K562 (cell line): Measurements from ENCODE around the gene MPZL1. TPM values are rescaled to one million over a fixed set of nuclear protein-coding genes. Genes with fewer than 3 reads are reported as not detected.

ENCODE experiments used
- BACH1 ChIP-seq: fragments of 200-800 bp; sonication (Bioruptor generic); IDR thresholded peaks from 2 replicates; pipeline ENCODE4 v1.6.1; 2016; ENCODE audit warnings: missing genetic modification characterization, missing compliant biosample characterization
- CTCF ChIP-seq, 3 experiments: IDR thresholded peaks in 2 of 3; conservative IDR thresholded peaks in 1 of 3; 2 replicates each; pipeline ENCODE4 v1.5.1; 2011 to 2012; ENCODE audit warnings: low read length in 3 of 3, mild to moderate bottlenecking in 3 of 3, control low read depth in 2 of 3, improper control_type of control experiment in 1 of 3, inconsistent platforms in 1 of 3, low read depth in 1 of 3, mixed read lengths in 1 of 3, moderate library complexity in 1 of 3; ENCODE audit not compliant: insufficient read depth in 2 of 3
- CTCFL ChIP-seq: IDR thresholded peaks from 2 replicates; pipeline ENCODE4 v1.6.1; 2011; ENCODE audit warnings: borderline replicate concordance, low read depth, mild to moderate bottlenecking, moderate library complexity, low read length; ENCODE audit not compliant: insufficient read depth, poor library complexity, severe bottlenecking
- DPF2 ChIP-seq: fragments of 450-650 bp; IDR thresholded peaks from 2 replicates; pipeline ENCODE4 v1.6.1; 2016
- E2F8 ChIP-seq: fragments of 450-650 bp; IDR thresholded peaks from 2 replicates; pipeline ENCODE4 v1.7.1; 2018; ENCODE audit warnings: mild to moderate bottlenecking, low read depth; ENCODE audit not compliant: partially characterized antibody
- ESRRB ChIP-seq: fragments of 250-450 bp; sonication (Bioruptor Pico); IDR thresholded peaks from 2 replicates; pipeline ENCODE4 v1.5.0; 2020; ENCODE audit warnings: mild to moderate bottlenecking, moderate library complexity, borderline replicate concordance
- HNRNPUL1 ChIP-seq: fragments of 200-400 bp; formaldehyde crosslinking; IDR thresholded peaks from 2 replicates; pipeline ENCODE4 v1.6.1; 2017; ENCODE audit warnings: low read length
- HSF4 ChIP-seq: fragments of 250-450 bp; sonication (Bioruptor Pico); IDR thresholded peaks from 2 replicates; pipeline ENCODE4 v2.1.2; 2022; ENCODE audit warnings: mild to moderate bottlenecking, moderate library complexity, borderline replicate concordance
- KLF1 ChIP-seq: fragments of 450-650 bp; IDR thresholded peaks from 2 replicates; pipeline ENCODE4 v1.6.1; 2016; ENCODE audit warnings: missing genetic modification characterization, missing compliant biosample characterization
- L3MBTL2 ChIP-seq: fragments of 450-650 bp; IDR thresholded peaks from 2 replicates; pipeline ENCODE4 v1.6.1; 2016; ENCODE audit warnings: mild to moderate bottlenecking, moderate library complexity
- LARP7 ChIP-seq: fragments of 450-650 bp; IDR thresholded peaks from 2 replicates; pipeline ENCODE4 v1.6.1; 2016
- MCM5 ChIP-seq: fragments of 450-650 bp; IDR thresholded peaks from 2 replicates; pipeline ENCODE4 v1.6.1; 2016; ENCODE audit warnings: low read depth
- RBBP5 ChIP-seq: fragments of 200-600 bp; sonication (generic); IDR thresholded peaks from 2 replicates; pipeline ENCODE4 v1.6.1; 2012; ENCODE audit warnings: borderline replicate concordance, mild to moderate bottlenecking, low read length, control low read depth, inconsistent platforms; ENCODE audit not compliant: insufficient read depth, poor library complexity, severe bottlenecking
- SAFB2 ChIP-seq: fragments of 200-400 bp; formaldehyde crosslinking; IDR thresholded peaks from 2 replicates; pipeline ENCODE4 v1.6.1; 2018; ENCODE audit warnings: borderline replicate concordance, low read length, low read depth, moderate library complexity; ENCODE audit not compliant: severe bottlenecking
- USF2 ChIP-seq: sonication (generic); formaldehyde crosslinking; IDR thresholded peaks from 2 replicates; pipeline ENCODE4 v1.5.0; 2020; ENCODE audit warnings: missing genetic modification reagents
- ZBTB1 ChIP-seq: sonication (generic); formaldehyde crosslinking; IDR thresholded peaks from 2 replicates; pipeline ENCODE4 v1.8.1; 2023; ENCODE audit warnings: missing genetic modification reagents, low read depth, mild to moderate bottlenecking, borderline replicate concordance
- ZBTB17 ChIP-seq: fragments of 450-650 bp; formaldehyde crosslinking; IDR thresholded peaks from 2 replicates; pipeline ENCODE4 v1.4.0; 2020; ENCODE audit warnings: mild to moderate bottlenecking
- ZBTB26 ChIP-seq: fragments of 450-650 bp; formaldehyde crosslinking; IDR thresholded peaks from 2 replicates; pipeline ENCODE4 v1.4.0; 2022; ENCODE audit warnings: missing genetic modification characterization
- ZNF511 ChIP-seq: sonication (generic); formaldehyde crosslinking; IDR thresholded peaks from 2 replicates; pipeline ENCODE4 v1.8.0; 2022; ENCODE audit warnings: mild to moderate bottlenecking, missing genetic modification reagents
- ZNF780A ChIP-seq: fragments of 250-450 bp; sonication (Bioruptor Pico); IDR thresholded peaks from 2 replicates; pipeline ENCODE4 v1.5.0; 2021; ENCODE audit warnings: mild to moderate bottlenecking
- polyA plus RNA-seq, 8 experiments: library from polyadenylated mRNA; depleted of rRNA in 4 of 8; stranded (reverse) in 5 of 8; unstranded in 3 of 8; fragments of >200 nt; fragmentation: Nextera tagmentation in 2 of 8; fragmentation: Illumina TruSeq in 1 of 8; extraction: Ambion mirVana in 2 of 8; extraction: Trizol in 1 of 8; gene quantifications; 2 replicates each; pipeline versions ENCODE4 v1.2.1 to v1.2.3, GENCODE V29; 2011 to 2014; ENCODE audit warnings: inconsistent platforms in 1 of 8, missing spikeins in 1 of 8
- total RNA-seq, 7 experiments: library from RNA; depleted of rRNA in 6 of 7; stranded (reverse); fragments of >200 nt in 6 of 7; fragmentation: Illumina TruSeq in 2 of 7; extraction: Trizol in 2 of 7; gene quantifications; 2 replicates each; pipeline versions ENCODE4 v1.2.1 to v1.2.3, GENCODE V29; 2011 to 2021; ENCODE audit warnings: low replicate concordance in 1 of 7

The MPZL1 gene
- total and polyA plus RNA-seq, 9 of the 15 experiments (the other 6 are each of a cell fraction or from before 2014, with no cell fraction given), result 14.5 to 153 (median 66.5) TPM

- TF ChIP-seq CTCF (IDR thresholded peaks at IDR 0.05 in 2 of 3, conservative IDR thresholded peaks at IDR 0.05 in 1 of 3; ENCODE audit: insufficient read depth in 2 of 3, low read depth in 1 of 3, low read length in 3 of 3) (peak in 2 of 3 experiments; percentile 17 to 30; a peak in 2 of 6 replicates), ZBTB26 (CRISPR knock-in tag) (no peak), CTCFL (no peak), LARP7 (no peak), MCM5 (no peak), SAFB2 (no peak), ZNF511 (CRISPR knock-in tag) (no peak), ZBTB1 (no peak), E2F8 (no peak), L3MBTL2 (no peak), ZNF780A (CRISPR knock-in tag) (no peak), ZBTB17 (no peak), KLF1 (tag) (no peak), HSF4 (CRISPR knock-in tag) (no peak), HNRNPUL1 (no peak), DPF2 (peak; percentile 33; the same call in 1 of the 2 replicates), ESRRB (CRISPR knock-in tag) (no peak), USF2 (no peak), RBBP5 (no peak), BACH1 (0 out of 2 replicates have a peak, but pooled peaks have one; percentile 22)
These were observed 75.2 kb downstream of the MPZL1 start (continued) for GRCh38 chr1:167797015-167797414.
